ENCODE data around the gene DUSP1. TPM values are rescaled to one million over a fixed set of nuclear protein-coding genes. Genes with fewer than 3 reads are reported as not detected.
A peak's percentile ranks its signal among the peaks of the same experiment; 100 is the strongest.

The DUSP1 gene
- total and polyA plus RNA-seq, 9 of the 15 experiments (the other 6 are each of a cell fraction or from before 2014, with no cell fraction given): 2.1 to 14.2 (median 8.5) TPM

DNA sequence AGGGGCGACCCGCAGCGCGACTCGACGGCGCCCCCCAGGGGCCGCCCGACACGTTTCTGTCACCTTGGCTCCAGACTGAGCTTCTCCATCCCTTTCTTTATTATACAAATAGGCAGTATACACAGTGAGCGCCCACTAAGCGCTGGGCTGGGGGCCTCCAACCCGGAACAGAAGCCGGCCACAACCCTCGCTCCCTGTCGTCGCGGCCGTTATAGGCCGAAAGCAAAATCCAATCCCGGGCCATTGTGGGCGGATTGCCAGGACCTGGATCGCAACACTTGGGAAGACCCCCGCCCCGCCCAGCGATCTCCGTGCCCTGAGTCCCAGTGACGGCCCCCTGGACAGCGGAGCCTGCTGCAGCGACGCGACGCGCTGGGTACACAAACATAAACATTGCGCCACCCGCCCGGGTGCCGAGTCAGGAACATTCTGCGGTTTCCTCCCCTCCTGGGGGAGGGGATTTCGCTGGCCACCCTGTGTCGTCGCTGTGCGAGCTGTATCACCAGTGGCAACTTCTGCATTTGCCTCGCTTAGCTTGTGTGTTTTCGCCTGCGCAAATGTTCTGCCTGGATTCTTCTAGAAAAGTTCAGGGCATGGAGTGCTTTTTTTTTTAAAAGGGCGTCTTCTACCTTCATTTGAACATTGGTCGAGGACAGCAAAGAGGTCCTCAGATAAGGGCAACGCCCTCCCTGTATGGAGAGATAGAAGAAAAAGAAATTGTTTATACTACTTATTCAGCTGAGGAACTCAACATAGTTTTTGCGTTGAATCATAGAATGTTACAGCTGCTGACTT, 1.3 kb upstream of the DUSP1 start (continued):
- TF ChIP-seq, protein P1, sequence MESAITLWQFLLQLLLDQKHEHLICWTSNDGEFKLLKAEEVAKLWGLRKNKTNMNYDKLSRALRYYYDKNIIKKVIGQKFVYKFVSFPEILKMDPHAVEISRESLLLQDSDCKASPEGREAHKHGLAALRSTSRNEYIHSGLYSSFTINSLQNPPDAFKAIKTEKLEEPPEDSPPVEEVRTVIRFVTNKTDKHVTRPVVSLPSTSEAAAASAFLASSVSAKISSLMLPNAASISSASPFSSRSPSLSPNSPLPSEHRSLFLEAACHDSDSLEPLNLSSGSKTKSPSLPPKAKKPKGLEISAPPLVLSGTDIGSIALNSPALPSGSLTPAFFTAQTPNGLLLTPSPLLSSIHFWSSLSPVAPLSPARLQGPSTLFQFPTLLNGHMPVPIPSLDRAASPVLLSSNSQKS (CRISPR knock-in tag; IDR thresholded peaks at IDR 0.05): no peak
- TF ChIP-seq ZNF121 (CRISPR knock-in tag; conservative IDR thresholded peaks at IDR 0.05): no peak
- TF ChIP-seq SMARCE1 (IDR thresholded peaks at IDR 0.05): peak; percentile 78
- no peak for TF ChIP-seq NR2C1 (IDR thresholded peaks at IDR 0.05)
- TF ChIP-seq NR2C1 (tag; IDR thresholded peaks at IDR 0.05): no peak
- TF ChIP-seq FOXK2 (conservative IDR thresholded peaks at IDR 0.05 in 1 of 2, IDR thresholded peaks at IDR 0.05 in 1 of 2; ENCODE audit: low read depth in 2 of 2): peak; percentile 95 to 97
- TF ChIP-seq ZNF316 (IDR thresholded peaks at IDR 0.05): peak; percentile 47; the same call in 1 of the 2 replicates
- TF ChIP-seq LCOR (CRISPR knock-in tag; IDR thresholded peaks at IDR 0.05): peak; percentile 66
- TF ChIP-seq, protein P2, sequence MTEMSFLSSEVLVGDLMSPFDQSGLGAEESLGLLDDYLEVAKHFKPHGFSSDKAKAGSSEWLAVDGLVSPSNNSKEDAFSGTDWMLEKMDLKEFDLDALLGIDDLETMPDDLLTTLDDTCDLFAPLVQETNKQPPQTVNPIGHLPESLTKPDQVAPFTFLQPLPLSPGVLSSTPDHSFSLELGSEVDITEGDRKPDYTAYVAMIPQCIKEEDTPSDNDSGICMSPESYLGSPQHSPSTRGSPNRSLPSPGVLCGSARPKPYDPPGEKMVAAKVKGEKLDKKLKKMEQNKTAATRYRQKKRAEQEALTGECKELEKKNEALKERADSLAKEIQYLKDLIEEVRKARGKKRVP (CRISPR knock-in tag; IDR thresholded peaks at IDR 0.05): peak; percentile 68; the same call in 1 of the 2 replicates
- TF ChIP-seq SOX6 (IDR thresholded peaks at IDR 0.05): peak; percentile 79
- peak; percentile 26; the same call in 1 of the 2 replicates for TF ChIP-seq BACH1 (tag; IDR thresholded peaks at IDR 0.05)
- peak; percentile 46 for TF ChIP-seq ETV5 (CRISPR knock-in tag; IDR thresholded peaks at IDR 0.05; ENCODE audit: low read depth)
- TF ChIP-seq HDAC3 (IDR thresholded peaks at IDR 0.05; ENCODE audit: borderline replicate concordance, partially characterized antibody): peak; percentile 68
- peak; percentile 69 for TF ChIP-seq ZBTB7A (IDR thresholded peaks at IDR 0.05; ENCODE audit: borderline replicate concordance, control insufficient read depth, low read depth, low read length)
- TF ChIP-seq FIP1L1 (IDR thresholded peaks at IDR 0.05; ENCODE audit: low read depth, low read length, poor library complexity, severe bottlenecking): peak; percentile 52
- TF ChIP-seq MECOM (CRISPR knock-in tag; IDR thresholded peaks at IDR 0.05): no peak
- no peak for TF ChIP-seq ZNF143 (CRISPR knock-in tag; IDR thresholded peaks at IDR 0.05)
- TF ChIP-seq MAFK (IDR thresholded peaks at IDR 0.05; ENCODE audit: low read length): peak; percentile 66
